HG03469 (cell line): ENCODE results near the gene CD38.
"Not testable (repeated sequence)": the region's sequence is repeated elsewhere in the genome, so short reads cannot be mapped to it uniquely, and the experiment has no call there.

Source experiments
- ATAC-seq: cut with Tn5 transposase; IDR thresholded peaks from one replicate; pipeline ENCODE4 v1.9.1; 2021; ENCODE audit warnings: mild to moderate bottlenecking, moderate library complexity, moderate number of reproducible peaks; ENCODE audit not compliant: unreplicated experiment

Gene CD38

DNA sequence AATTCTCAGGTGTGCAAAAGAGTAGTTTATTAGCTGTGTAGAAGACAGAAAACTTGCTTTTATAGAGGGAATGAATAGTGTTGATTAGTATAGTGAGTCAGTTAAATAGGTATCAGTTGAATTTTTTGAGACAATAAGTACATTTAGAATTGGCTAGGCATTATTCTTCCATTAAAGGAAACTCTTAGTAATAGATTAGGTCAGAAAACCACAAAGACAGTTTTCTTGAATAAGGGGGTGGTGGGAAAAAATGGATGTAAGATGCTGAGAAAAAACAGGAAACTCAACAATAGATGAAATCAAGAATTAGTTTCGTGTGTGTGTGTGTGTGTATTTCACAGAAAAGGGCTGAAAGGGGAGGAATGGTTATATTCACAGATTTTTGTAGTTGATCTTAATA, 16.8 kb downstream of the CD38 start:
- ATAC-seq: no peak

DNA sequence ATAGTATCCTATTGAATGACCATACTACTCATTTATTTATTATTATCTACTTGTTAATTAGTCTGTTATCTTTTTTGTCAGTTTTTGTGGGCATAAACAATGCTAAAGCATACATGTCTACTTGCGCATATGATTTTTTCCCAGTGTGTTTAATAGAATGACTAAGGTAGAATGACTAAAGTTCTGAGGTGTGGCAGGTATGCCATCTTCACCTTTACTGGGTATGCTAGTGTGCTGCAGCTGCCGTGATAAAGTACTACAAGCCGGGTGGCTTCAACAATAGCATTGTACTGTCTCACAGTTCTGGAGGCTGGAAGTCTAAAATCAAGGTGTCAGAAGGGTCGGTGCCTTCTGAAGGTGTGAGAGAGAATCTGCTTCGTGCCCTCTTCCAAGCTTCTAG, 19.2 kb downstream of the CD38 start:
- no peak for ATAC-seq

GRCh38 chr4:15799141-15799540, 21.0 kb downstream of the CD38 start:
- no peak for ATAC-seq

DNA sequence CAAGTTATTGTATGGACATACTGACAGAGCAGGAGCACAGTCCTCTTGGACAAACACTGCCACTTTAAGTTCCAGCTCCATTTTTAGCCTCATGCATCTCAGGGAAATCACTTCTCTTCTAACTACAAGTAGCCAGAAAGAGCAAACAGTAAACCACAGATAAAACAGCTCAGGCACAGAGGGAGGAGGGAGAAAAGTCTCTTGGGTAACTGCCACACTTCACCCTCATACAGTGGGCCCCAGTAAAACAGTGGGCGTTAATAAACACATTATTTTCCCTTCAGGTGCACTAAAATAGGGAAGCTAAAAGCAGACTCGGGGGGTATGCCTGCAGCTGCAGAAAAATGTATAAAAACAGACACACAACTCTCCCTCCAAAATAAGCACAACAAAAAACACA, 21.6 kb downstream of the CD38 start:
- ATAC-seq: no peak

- not testable (repeated sequence) for ATAC-seq
These were observed 24.4 kb downstream of the CD38 start for GRCh38 chr4:15802497-15802896.

- no peak for ATAC-seq
These were observed 27.7 kb downstream of the CD38 start for GRCh38 chr4:15805583-15806517.

GRCh38 chr4:15809058-15809457, 30.9 kb downstream of the CD38 start:
- ATAC-seq: peak; percentile 56

DNA sequence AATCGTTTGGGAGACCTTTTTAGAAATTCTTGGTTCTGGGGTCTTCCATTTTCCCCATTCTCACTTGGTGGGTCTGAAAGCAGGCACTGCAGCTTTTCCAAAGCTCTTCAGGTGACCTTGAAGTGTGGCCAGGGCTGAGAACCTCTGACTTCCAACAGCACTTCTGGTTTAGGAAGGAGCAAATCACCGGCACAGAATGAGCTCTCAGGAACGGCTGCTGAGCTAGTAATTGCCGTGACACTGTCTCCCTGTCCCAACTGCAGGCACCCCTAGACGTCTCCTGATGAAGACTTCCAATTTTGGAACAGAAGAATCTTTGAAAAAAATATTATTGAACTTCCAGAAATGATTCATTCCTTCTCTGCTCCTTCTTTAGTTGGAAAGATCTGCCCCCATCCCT, 31.3 kb downstream of the CD38 start:
- no peak for ATAC-seq

- ATAC-seq: no peak
These were observed 33.7 kb downstream of the CD38 start for GRCh38 chr4:15811703-15812337.

DNA sequence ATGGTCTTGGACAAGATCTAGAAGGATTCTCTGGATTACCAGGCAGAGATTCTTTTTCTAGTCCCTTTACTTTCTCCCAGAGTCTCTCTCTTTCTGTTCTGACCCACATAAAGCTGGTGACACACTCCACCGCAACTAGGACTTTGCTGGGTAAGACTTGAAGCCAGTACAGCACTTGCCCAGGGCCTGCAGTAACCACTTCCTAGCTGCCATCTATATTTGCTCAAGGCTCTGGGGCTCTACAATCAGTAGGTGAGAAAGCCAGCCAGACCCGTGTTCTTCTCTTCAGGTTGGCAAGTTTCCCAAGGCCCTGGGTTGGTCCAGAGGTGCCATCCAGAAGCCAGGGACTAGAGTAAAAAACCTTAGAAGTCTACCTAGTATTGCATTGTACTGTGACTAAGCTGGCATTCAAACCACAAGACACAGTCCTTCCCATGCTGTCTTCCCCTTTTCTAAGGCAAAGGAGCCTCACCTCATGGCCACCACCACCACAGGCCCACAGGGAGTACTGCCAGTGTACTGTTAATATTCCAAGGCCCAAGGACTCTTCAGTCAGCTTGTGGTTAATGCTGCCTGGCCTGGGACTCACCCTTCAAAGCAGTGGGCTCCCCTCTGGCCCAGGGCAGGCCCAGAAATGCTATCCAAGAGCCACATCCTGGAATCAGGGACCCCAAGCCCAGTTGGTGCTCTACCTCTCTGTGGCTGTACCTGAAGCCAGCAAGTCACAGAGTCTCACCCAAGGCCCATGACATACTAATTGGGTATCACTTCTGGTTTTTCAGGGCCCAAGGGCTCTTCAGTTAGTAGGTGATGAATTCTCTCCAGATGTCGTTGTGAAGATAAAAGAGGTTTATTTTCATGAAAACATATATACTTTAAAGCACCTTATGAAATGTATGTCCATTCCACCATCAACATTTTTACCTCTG, 54.7 kb downstream of the CD38 start:
- peak; percentile 43 for ATAC-seq

DNA sequence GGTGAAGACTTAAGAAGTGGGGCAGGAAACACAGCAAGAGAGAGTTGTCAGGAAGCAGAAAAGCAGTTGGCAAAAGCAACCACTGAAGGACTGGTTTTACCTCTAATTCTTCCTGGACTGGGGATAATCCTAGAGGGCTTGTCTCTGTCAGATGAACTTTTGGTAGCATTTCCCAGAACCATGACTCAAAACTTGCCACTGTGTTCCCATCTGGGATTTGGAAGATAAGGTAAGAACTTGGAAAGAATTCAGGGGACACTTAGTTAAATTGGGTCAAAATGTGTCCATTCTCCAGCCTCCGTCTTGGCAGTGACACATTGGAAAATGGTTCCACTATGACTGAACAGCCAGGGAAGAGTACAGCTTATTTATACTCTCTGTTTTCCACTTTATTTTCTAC, 55.7 kb downstream of the CD38 start:
- no peak for ATAC-seq

DNA sequence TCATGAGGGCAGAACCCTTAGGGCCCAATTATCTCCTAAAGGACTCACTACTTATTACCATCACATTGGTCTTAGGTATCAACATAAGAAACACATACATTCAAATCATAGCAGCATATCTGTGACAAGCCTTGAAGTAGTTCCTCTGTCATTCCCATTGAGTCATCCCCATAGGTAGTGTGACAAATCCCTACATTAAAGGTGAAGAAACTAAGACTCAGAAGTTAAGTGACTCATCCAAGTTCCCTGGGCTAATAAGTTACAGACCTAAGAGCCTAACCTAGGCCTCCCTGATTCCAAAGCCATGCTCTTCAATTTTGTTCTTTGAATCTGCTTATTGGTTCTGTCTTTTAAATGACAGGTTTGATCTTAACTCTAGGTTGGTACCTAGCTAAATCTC, 58.2 kb downstream of the CD38 start:
- no peak for ATAC-seq

DNA sequence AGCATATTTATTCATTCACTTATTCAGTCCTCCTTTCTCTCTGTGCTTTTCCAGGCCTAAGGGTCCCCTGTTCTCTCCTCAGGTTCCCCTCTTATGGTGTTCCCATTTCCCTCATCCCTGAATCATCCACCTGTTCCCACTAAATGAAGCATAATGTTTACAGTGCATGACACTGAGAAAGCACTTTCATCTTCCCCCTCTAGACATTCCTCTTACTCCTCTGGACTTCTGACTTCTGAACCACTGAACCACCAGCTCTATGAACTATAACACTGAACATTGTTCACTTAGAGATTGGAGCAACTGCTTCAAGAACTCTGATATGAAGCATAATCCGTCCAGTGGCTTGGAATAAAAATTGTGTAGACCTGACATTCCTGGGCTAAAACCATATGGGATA, 59.5 kb downstream of the CD38 start:
- ATAC-seq: no peak

DNA sequence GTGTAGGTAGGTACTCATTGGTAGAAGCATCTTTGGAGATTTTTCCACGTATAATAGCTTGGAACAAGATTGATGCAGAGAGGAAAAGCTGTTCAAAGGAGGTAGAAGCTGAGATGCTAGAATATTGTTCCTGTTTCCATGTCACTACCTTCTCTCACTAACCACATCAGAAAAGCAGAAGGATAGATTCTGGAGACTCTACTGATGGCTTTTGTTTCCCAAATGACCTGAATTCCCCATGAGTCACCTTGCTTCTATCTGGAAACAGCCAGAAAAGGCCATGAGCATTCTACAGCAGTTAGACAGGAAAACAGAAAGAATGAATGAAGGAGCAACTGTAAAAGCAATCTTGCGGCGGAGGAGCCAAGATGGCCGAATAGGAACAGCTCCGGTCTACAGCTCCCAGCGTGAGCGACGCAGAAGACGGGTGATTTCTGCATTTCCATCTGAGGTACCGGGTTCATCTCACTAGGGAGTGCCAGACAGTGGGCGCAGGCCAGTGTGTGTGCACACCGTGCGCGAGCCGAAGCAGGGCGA, 63.1 kb downstream of the CD38 start:
- not testable (repeated sequence) for ATAC-seq

GRCh38 chr4:15847746-15848145, 69.6 kb downstream of the CD38 start:
- no peak for ATAC-seq

GRCh38 chr4:15848191-15848842, 70.2 kb downstream of the CD38 start:
- ATAC-seq: no peak

DNA sequence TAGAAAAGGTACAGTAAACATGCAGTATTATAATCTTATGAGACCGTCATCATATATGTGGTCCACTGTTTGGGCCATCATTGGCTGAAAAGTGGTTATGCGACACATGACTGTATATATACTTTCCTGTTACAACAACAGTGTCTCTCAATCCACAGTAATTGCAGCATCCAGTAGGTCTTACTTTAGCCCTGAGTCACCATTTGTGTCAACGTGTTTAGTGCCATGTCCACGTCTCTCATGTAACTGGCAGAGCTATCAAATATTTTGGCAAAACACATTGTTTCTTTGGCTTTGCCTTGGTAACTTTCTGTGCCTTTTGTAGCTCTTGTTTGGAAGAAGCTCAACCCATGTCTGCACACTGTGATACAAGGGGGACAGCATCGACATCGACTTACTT, 73.8 kb downstream of the CD38 start:
- no peak for ATAC-seq

DNA sequence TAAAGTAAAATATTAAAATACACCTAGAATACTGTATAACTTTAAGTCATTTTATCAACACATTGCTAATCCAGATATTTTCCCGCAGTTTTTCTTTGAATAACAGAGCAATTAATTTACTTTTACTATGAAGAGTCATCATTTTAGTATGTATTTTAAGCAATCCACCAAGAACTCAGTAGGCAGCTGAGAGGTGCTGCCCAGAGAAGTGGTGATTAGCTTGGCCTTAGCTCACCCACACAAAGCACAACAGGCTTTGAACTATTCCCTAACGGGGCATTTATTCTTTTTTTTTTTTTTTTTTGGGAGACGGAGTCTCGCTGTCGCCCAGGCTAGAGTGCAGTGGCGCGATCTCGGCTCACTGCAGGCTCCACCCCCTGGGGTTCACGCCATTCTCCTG, 74.4 kb downstream of the CD38 start:
- ATAC-seq: no peak

DNA sequence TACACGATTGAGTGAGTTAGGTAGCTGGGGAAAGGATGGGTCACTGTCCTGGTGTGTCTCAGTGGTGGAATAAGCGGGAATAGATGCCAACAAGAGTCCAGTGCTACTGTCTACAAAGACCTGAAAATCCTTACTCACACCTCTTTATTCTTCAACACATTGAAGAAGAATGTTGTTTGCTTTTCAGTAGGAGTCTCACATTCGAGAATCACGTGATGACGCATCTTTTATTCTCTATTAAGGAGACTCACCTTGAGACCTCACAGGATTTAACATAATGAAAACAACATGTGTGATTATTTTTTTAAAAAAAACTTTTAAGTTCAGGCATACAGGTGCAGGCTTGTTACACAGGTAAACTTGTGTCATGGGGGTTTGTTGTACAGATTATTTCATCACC, 75.2 kb downstream of the CD38 start:
- no peak for ATAC-seq

DNA sequence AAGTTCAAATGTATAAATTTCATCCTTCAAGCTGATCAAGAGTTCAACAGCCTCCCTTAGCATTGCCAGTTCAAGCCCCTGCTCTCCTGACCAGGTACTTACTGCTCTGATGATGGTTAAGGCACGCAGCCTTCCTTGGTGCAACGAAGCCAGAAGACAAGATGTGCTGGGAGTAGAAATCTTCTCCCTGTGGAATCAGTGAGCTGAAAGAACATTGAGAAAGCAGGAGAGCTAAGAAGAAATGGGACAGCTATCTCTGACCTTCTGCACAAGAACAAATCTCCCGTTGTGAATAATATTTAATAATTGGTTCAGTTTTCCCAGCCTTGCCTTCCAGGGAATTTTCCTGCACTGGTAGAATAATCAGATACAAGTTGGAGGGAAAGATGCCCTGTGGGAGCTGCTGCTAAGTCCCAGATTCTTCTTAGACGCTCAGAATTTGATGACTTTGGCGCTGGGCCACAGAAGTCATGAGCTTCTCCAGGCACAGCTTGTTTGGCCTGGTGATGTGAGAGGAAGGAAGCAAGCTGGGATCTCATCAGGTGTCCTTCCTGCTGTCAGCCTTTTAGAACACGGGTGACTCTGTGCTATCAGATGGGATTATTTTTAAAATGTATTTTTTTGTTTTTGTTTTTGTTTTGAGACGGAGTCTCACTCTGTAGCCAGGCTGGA, 77.8 kb downstream of the CD38 start:
- no peak for ATAC-seq
